IPS DF 19.7 (cell line): ENCODE results near the gene TMEM14C.
"Not testable (repeated sequence)": the region's sequence is repeated elsewhere in the genome, so short reads cannot be mapped to it uniquely, and the experiment has no call there.

Experiments
- DNase-seq: peaks from one replicate; pipeline ENCODE4 v3.0.0-alpha.2; 2013; ENCODE audit warnings: low read depth, low spot score

TMEM14C gene

DNA sequence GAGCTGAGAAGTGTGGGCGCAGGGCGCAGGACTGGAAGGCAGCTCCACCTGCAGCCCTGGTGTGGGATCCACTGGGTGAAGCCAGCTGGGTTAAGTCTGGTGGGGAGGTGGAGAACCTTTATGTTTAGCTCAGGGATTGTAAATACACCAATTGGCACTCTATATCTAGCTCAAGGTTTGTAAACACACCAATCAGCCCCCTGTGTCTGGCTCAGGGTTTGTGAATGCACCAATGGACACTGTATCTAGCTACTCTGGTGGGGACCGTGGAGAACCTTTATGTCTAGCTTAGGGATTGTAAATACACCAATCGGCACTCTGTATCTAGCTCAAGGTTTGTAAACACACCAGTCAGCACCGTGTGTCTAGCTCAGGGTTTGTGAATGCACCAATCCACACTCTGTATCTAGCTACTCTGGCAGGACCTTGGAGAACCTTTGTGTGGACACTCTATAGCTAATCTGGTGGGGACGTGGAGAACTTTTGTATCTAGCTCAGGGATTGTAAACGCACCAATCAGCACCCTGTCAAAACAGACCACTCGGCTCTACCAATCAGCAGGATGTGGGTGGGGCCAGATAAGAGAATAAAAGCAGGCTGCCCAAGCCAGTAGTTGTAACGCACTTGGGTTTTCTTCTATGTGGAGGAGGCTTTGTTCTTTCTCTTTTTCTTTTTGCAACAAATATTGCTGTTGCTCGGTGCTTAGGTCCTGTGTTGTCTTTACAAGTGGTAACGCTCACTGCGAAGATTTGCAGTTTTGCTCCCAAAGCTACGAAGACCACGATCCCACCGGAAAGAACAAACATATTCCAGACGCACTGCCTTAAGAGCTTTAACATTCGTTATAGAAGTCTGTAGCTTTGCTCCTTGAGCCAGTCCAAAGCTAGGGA lies 1.7 kb upstream of the TMEM14C start:
- not testable (repeated sequence) for DNase-seq

DNA sequence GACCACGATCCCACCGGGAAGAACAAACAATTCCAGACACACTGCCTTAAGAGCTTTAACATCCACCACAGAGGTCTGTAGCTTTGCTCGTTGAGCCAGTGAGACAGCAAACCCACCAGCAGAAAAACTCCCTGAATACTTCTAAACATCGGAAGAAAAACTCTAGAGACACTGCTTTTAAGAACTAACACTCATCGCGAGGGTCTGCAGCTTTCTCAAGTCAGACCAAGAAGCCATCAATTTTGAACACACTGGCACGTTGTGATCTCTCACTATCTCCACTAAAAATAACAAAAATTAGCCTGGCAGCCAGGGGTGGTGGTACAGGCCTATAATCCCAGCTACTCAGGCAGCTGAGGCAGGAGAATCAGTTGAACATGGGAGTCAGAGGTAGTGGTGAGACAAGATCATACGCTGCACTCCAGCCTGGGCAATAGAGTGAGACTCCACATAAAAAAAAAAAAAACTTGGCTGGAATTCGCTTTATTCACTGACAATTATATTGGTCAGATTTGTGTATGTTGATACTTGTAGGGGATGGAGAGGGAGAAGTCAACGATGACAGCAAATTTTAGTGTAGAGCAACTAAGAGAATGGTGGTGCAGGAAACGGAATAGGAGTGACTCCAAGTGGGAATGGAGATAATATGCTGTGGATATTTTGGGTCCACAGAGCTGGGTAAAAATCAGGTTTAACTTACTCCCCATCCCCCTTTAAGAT lies 860 bp upstream of the TMEM14C start:
- no peak for DNase-seq

DNA sequence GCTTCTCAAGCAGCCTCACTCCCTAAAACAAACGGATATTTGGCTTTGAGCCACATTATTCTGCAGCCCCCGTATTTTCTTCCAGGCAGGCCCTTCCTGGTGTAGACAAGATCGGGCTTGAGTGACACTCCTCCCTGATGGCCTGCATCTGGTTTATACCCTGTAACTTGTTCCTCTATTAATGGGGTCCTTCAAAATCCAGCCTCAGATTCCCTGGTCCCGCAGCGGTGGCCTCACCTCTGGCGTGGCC lies 375 bp upstream of the TMEM14C start:
- DNase-seq, result no peak

DNA sequence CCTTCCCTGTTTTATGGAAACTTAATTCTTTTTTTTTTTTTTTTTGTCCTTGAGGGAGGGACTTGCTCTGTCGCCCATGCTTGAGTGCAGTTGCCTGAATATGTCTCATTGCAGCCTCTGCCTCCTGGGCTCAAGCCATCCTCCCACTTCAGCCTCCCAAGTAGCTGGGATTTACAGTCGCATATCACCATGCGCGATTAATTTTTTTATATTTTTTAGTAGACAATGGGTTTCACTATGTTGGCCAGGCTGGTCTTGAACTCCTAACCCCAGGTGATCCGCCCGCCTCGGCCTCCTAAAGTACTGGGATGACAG lies 654 bp downstream of the TMEM14C start:
- no peak for DNase-seq

DNA sequence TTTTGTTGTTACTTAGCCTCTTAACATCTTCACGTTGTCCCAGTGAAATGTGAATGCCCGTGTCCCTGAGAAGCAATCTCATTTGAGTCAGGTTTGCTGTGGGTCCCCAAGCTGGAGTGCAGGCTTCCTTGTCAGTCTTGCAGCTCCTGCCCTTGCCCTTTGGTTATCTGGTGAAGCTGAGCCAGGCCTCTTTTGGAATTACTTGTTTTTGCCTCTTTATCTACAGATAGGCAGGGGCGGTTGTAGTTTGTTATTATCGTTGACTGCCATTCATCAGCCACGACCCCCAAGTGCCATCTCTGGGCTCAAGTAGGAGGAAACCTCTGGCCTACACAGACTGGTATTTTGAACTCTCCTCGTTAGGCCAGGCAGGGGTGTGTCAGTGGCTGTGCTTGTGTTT lies 2.2 kb downstream of the TMEM14C start:
- DNase-seq, result no peak

DNA sequence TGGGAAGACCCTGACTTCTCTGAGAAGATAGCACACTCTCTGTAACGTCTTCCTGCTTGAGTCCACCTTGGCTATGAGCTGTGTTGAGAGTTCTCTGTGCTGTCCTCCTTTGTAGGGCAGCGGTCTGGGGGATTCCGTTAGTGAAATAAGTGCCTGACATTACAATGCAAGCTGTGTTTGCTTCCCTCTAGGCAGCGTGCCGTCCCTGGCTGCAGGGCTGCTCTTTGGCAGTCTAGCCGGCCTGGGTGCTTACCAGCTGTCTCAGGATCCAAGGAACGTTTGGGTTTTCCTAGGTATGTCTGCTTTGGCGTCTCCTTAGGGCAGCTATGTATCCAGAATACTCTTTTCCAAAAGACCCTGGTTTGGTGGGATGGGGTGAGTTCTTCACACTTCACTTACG lies 2.8 kb downstream of the TMEM14C start:
- DNase-seq, result no peak

DNA sequence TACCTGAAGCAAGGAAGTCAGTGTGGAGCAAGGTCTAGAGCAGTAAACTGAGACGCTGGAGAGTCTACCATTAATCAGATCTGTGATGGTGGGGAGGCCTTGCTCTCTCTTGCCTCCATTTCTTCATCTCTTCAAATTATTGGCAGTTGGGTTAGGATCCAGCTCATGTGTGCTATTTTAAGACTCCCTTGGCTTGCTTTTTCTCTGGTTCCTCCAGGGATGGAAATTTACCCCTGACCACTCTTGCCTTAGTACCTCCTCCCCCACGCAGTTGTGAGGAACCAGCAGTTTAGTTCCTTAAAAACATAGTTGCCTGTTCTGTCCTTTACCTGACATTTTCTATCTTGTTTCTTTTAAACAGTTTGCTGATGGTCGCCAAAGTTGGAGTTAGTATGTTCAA lies 7.4 kb downstream of the TMEM14C start:
- no peak for DNase-seq

DNA sequence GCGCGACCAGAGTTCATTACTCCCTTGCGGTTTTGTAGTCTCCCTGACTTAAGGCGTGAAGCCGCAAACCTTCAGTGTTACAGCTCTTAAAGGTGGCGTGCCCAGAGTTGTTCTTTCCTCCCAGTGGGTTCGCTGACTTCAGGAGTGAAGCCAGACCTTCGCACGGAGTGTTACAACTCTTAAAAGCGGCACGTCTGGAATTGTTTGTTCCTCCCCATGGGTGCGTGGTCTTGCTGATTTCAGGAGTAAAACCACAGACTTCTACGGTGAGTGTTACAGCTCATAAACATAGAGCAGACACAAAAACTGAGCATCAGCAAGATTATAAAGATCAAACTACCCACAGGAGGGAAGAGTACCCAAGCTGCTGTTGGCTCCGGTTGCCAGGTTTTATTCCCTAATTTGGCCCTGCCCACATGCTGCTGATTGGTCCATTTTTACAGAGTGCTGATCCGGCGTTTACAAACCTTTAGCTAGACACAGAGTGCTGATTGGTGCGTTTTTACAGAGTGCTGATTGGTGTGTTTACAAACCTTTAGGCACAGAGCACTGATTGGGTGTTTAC lies 10.4 kb downstream of the TMEM14C start:
- DNase-seq, result no peak

DNA sequence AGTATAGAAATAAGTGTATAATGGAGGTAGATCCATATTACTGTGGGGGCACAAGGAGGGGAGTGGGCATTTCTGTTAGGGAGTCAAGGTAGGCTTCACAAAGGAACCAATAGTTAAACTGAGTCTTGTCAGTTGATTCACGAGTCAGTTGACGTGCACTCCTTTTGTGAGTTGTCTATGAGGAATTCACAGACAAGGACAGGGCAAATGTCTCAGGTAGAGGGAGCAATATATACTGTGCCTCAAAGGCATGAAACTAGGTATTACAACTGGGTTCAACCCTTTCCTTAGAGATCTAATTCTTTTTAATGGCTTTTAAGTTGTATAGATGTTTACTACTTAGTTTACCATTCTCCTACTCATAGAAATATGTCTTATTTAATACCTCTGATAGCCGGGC lies 11.0 kb downstream of the TMEM14C start:
- DNase-seq, result no peak

DNA sequence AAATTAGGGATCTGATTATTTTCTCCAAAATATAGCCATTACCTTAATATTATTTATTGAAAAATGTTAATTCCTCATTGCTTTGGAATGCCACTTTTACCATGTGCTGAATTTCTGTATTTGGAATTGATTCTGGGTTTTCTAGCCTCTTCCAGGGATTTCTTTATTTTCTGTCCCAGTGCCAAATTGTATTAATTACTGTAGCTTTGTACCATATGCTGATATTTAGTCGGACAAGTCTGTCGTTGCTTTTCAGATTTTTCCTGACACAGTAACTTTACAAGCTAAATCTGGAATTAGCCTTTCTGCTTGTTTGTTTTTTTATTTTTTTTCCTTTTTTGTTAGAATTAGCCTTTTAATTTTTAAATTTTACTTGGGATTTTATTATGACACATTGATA lies 13.9 kb downstream of the TMEM14C start:
- no peak for DNase-seq

DNA sequence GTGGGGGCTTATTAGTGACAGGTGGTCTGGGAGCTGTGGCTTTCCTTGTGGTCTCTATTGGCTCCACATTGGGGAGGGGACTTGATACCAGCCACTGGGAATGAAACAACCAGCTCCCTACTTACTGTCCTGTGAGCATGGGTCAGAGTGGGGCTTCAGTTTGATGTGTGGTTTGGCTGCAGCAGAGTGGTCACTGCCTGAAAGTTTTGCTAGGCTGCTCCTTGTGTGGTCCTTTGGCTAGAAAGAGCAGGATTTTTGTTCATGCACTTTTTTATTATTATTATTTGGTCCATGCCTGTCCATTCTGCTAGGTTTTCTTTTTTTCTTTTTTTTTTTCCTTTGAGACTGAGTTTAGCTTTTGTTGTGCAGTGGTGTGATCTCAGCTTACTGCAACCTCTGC lies 17.2 kb downstream of the TMEM14C start:
- DNase-seq, result no peak

DNA sequence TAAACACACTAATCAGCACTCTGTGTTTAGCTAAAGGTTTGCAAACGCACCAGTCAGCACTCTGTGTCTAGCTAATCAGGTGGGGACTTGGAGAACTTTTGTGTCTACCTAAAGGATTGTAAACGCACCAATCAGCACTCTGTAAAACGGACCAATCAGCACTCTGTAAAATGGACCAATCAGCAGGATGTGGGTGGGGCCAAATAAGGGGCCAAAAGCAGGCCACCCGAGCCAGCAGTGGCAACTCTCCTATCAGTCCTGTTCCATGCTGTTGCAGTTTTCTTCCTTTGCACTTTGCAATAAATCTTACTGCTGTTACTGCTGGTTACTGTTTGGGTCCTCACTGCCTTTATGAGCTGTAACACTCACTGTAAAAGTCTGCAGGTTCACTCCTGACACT lies 18.8 kb downstream of the TMEM14C start:
- not testable (repeated sequence) for DNase-seq

DNA sequence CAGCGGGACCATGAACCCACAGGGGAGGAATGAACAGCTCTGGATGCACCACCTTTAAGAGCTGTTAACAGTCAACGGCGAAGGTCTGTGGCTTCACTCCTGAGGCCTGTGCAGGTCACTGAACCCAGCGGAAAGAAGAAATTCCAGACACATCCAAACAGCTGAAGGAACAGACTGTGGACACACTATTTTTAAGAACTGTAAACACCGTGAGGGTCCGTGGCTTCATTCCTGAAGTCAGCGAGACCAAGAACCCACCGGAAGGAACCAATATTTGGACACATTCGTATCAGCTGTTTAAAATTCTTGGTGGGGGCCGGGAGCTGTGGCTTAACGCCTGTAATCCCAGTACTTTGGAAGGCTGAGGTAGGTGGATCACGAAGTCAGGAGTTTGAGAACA lies 19.4 kb downstream of the TMEM14C start:
- DNase-seq, result no peak

DNA sequence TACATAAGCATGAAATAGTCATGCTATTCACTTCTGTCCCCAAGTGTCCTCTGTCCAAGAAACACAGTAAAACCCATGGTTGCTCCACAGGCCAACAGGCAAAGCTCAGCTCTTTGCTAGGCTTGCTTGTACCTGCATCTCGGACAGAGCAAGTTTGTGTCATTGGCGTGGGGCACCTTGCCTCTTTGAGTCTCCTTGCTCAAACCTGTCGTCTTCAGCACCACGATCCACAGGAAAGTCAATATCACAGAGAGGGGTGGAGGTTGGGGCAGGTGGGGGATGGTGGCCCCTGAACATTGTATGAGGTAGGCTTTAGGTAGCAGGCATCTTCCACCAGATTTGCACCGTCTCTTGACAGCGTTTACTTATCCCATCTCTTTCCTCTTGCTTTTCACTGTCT lies 20.6 kb downstream of the TMEM14C start:
- no peak for DNase-seq

DNA sequence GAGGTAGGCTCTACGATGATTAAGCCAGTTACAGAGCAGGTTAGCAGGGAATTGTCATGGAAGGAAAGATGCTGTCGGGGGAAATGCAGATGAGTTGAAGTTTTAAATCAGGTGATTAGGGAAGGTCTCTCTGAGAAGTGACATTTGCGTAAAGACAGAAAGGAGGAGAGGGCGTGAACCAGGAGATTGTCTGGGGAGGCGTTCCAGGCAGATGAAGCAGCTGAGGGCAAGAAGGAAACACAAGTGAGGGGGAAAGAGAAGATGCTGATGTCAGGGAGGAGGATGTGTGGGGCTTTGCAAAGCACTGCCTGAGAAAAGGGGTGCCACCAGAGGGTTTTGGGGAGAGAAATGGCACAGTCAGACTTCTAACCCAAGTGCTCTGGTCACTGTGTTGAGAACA lies 22.2 kb downstream of the TMEM14C start:
- no peak for DNase-seq

DNA sequence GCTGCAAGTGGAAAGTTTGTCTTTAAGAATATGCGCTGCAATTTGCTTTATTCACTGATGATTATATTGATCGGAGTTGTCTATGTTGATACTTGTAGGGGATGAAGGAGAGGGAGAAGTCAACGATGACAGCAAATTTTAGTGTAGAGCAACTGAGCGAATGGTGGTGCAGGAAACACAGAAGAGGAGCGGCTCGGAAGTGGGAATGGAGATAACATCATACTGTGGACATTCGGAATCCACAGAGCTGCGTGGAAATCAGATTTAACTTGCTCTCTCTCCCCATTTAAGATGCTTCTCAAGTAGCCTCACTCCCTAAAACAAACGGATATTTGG lies 24.0 kb downstream of the TMEM14C start:
- no peak for DNase-seq

DNA sequence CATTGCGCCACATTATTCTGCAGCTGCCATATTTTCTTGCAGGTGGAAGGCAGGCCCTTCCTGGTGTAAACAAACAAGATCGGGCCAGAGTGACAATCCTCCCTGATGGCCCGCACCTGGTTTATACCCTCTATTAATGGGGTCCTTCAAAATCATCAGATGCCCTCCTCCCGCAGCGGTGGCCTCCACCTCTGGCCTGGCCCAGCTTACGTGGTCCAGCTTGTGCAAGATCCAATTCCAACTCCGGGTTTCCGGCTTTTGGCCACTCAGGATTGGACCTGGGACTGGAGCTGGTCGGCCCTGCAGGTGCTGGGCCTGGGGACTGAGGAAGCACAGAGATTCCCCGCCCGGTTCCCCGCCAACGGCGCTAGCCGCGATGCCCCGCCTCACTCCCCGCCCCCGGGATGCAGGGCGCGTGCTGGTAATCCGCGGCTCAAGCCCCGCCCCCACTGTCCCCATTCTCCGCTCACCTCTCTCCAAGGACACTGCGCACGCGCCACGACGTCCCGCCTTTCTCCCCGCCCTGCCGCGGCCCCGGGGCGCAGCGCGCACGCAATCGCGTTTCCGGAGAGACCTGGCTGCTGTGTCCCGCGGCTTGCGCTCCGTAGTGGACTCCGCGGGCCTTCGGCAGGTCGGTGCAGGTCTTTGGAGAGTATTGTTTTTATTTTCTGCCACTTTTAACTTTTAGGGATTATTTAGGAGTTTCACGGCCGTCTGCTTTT lies 24.5 kb downstream of the TMEM14C start, which contains the start of gene TMEM14B:
Gene TMEM14B (plus strand): TSS at position 555 of the 722 bp plus-strand sequence. CDS start 1,441 bp downstream, outside the sequence.
- peak; percentile 94 for DNase-seq

DNA sequence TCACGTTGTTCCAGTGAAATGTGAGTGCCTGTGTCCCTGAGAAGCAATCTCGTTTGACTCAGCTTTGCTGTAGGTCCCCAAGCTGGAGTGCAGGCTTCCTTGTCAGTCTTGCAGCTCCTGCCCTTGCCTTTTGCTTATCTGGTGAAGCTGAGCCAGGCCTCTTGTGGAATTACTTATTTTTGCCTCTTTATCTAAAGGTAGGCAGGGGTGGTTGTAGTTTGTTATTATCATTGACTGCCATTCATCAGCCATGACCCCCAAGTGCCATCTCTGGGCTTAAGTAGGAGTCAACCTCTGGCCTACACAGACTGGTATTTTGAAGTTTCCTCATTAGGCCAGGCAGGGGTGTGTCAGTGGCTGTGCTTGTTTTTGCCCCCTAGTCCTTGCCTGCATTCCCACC lies 26.9 kb downstream of the TMEM14C start:
- no peak for DNase-seq

DNA sequence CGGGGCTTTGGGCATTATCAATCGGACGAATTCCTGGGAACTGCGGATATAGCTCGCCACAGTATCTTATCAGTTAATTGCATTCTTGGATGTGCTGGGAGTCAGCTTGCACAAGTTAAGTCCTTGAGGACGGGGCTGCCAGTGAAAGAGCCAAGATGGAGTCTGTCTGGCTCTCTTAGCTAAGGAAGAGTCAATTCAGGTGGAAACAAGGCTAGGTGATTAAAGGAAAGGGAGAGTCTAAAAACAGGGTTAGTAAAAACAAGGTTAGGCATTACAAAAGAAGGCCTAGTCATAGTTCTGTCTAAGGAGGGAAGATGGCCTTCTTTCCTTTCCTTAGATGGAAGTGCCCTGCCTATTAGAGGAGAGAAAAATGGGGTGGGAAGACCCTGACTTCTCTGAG lies 27.7 kb downstream of the TMEM14C start:
- DNase-seq, result not testable (repeated sequence)

DNA sequence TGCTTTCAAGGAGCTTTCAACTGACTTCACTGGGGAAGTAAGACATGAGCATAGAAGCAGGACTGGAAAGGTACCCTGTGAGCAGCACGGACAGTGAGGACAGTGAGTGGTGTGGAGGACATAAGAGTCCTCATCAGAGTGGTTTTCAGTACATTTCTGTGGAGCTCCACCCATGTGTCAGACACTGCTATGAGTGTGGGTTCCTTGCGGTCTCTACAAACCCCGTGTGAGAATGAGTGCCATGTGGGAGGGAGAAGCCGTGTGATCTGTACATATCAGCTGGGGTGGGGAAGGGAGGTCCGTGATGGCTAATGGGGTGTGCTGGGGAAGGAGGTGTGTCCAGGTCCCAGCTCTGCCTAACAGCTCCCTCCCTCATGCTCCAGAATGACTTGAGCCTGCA lies 28.9 kb downstream of the TMEM14C start:
- DNase-seq, result not testable (repeated sequence)

DNA sequence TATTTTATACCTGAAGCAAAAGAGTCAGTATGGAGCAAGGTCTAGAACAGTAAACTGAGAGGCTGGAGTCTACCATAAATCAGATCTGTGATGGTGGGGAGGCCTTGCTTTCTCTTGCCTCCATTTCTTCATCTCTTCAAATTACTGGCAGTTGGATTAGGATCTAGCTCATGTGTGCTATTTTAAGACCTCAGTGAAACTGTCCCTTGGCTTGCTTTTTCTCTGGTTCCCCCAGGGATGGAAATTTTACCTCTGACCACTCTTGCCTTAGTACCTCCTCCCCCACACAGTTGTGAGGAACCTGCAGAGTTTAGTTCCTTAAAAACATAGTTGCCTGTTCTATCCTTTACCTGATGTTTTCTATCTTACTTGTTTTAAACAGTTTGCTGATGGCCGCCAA lies 33.2 kb downstream of the TMEM14C start:
- no peak for DNase-seq

DNA sequence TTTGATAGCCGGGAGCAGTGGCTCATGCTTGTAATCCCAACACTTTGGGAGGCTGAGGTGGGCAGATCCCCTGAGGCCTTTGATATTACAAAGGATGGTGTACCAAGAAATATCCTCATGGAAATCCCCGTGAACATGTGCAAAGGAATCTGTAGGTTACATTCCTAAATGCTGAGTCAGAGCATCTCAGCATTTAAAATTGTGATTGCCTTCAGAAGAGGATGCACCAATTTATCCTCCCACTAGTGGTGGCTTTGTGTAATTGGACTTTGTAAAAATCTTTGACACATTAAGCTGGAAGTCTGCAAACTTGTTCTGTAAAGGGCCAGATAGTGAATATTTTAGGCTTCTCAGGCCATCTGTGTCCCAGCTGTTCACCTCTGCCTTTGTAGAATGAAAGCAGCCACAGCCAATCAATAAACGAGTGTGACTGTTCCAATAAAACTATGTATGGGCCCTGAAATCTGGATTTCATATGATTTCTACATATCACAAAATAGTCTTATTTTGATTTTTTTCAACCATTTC lies 36.5 kb downstream of the TMEM14C start:
- peak; percentile 64 for DNase-seq
